UCSD-AML1 (cell line): ENCODE results near the gene LRRC45.

Experiments
- DNase-seq: peaks from one replicate; lab custom pipeline; 2025; ENCODE audit not compliant: unreplicated experiment; lab: John Stamatoyannopoulos, UW

The LRRC45 gene

GRCh38 chr17:82050152-82050760, 27.2 kb downstream of the LRRC45 start:
- DNase-seq, result no peak

DNA sequence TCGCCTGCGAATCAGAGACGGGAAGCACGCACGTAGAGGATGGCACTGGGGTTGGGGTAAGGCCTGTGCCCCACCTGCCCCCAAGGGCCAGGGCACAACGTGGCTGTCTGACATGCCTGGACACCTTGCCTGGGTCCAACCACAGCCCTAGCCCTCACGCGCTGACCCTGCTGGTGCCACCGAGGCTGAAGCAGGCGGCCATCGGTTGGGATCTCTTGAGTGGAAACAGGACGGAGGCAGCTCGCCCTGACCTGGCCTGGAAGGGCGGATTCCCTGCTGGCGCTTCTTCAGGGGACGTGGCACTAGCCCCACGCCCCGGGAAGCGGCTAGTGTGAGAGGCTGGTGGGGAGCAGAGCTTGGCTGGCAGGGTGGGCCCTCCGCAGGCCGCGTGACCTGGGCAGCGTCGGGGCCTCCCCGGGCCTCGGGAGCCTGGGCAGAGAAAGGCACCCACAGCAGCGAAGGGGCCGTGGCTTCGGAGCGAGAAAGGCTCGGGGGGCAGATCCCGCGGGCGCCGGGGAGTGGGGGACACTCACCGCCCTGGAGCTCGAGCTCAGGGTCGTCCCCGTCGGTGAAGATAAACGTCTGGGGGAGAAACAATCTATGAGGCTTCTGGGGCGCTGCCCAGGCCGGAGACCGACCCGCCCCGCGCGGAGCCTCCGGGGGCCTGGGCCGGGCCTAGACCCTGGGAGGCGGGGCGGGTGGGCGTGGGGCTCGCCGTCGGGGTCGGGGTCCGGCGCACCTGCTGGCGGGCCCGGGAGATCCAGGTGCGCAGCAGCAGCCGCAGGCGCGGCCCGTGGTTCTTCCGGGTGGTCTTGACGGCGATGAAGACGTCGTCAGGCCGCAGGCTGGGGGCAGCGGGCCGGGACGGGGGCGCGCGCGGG, 27.9 kb downstream of the LRRC45 start:
- DNase-seq, result no peak

DNA sequence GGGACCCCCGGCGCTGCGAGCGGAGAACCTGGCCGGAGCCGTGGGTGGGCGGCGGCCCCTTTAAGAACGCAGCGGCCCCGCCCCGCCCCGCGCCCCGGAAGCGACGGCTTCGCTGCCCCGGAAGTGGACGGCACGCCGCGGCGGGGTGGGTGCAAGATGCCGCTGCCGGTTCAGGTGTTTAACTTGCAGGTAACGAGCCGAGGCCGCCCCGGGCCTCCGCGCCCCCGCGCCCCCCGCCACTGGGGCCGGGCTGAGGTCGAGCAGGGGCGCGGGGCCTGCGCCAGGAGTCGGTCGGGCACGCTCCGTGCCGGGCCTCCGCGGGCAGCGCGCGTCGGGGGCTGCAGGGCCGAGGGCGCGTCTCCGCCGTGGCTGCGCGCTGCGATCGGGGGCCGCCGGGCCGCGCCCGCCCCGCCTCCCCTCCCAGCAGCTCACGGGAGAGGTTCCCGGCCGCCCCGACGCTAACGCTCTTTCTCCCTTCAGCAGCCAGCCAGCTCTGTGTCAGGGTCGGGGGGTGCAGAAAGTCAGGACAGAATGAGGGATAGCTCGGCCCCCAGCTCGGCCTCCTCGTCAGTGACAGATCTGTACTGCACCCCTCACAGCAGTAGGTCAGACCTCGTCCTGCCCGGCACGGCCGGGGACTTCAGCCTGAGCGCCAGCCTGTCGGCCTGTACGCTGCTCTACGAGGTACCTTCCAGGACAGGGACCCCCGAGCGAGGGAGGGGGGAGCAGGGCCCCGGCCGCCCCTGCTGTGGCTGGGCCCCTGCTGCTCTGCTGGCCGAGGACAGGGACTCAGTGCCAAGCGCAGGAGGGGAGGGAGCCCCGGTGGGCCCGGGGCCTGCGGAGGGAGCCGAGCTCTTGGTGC, 28.9 kb downstream of the LRRC45 start, which contains the start of the genes GPS1 and RFNG:
Gene GPS1 (plus strand): TSS at position 123 of the 862 bp plus-strand sequence. CDS start 34 bp downstream, at position 157.
Gene RFNG (minus strand): TSS at position 36 of the 862 bp plus-strand sequence. CDS start 45 bp downstream, outside the sequence.
- DNase-seq, result peak; percentile 78

DNA sequence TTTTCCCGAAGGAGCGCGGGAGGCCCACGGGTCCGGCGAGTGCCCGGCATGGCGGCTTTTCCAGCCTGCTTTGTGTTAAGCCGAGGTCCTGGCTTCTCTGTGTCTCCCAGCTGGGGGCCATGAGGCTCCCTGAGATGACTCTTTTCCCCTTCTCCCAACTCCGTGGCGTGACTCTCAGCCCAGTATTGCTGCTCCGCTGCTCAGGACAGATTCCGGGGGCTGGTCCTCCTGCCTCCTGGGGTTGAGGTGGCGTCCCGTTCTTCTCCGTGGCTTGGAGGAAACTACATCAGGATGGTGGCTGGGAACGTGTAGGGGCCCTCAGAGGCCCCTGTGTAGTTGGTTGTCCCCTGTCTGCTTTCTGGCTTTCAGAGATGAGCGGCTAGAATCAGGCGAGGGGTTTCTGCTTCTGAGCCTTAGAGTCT, 29.5 kb downstream of the LRRC45 start:
- DNase-seq, result no peak

DNA sequence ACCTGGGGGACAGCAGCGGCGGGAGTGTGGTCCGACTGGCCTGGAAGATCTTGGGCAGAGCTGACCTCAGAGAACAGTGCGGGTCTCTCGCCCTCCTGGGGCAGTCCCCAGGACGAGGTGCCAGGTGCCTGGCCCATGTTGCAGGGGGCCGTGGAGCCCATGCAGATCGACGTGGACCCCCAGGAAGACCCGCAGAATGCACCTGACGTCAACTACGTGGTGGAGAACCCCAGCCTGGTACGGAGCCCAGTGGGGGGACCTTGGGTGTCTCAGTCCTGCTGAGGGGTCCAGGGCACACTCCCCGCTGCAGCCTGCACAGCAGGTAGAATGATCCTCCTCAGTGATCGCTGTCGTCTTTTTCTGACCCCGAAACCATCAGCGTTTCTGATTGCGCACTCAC, 30.0 kb downstream of the LRRC45 start:
- DNase-seq, result no peak

- DNase-seq, result no peak
These were observed 30.6 kb downstream of the LRRC45 start for GRCh38 chr17:82053556-82054263.

- DNase-seq, result no peak
These were observed 31.4 kb downstream of the LRRC45 start for GRCh38 chr17:82054351-82055022.

GRCh38 chr17:82055023-82055964, 32.2 kb downstream of the LRRC45 start:
- DNase-seq, result no peak

- DNase-seq, result no peak
These were observed 33.0 kb downstream of the LRRC45 start for GRCh38 chr17:82055965-82056728.

GRCh38 chr17:82056729-82057621, 33.9 kb downstream of the LRRC45 start:
- no peak for DNase-seq

DNA sequence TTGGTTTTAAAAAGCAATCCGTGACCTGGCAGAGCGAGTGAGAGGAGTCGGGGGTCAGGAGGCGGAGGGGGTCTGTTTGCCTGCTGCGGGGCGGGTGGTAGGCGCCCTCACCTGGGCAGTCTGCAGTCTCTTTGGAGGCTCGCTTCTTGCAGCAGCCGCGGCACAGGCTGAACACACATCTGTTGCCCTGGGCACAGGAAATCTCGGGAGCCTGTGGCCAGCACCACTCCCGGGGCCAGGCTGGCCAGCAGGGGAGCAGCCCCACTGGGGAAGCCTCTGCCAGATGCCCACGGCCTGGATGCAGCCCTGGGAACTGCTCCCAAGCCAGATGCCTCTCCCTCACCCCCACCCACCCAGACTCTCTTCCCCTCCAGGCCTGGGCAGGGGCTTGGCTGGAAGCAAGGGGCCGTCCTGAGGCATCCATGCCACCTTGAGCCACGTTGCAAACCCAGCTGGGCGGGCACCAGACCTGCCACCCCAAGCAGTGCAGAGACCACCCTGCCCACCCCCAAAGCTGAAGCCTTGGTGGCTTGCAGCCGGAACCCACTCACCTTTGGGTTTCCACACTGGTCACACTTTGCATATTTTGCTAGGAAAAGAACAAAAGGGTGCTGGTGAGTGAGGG, 35.2 kb downstream of the LRRC45 start:
- DNase-seq, result no peak

DNA sequence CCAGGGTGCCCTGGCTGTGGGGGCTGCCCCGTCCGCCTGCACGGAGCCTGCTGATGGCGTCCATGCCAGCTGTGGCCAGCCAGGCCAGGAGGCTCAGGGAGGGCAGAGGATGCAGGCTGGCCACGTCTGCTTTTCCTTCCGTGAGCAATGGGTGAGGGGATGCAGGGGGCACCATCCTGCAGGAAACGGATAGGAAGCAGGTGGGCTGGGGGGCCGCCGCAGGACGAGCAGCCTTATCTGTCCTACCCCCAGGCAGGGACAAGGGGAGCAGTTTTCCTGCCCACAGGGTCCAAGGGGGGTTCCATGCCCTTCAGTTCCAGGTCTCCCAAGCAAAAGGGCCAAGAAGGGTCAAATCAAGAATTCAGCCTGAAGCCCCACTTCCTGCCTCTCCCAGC, 35.7 kb downstream of the LRRC45 start:
- no peak for DNase-seq

- no peak for DNase-seq
These were observed 36.3 kb downstream of the LRRC45 start for GRCh38 chr17:82059272-82060000.

- DNase-seq, result no peak
These were observed 36.9 kb downstream of the LRRC45 start for GRCh38 chr17:82060001-82060380.

DNA sequence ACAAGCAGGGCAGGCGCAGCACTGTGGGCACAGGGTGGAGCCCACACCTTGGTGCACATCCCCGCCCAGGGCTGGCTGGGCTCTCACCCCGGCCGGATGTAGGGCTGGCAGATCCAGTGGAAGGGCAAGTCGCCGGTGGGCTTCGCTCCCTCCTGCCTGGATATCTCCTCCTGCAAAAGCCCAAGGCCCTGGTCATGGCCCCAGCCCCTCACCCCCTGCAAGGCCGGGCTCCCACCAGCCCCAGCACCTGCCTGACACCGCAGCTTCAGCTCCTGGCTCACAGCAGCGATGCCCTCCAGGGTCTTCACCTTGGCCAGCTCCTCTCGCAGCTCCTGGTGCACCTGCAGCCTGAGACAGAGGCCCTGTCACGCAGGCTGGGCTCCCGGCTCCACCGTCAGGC, 37.5 kb downstream of the LRRC45 start:
- no peak for DNase-seq
